Endothelial cell of umbilical vein (primary cell): ENCODE data around the gene COL23A1. TPM values are rescaled to one million over a fixed set of nuclear protein-coding genes. Genes with fewer than 3 reads are reported as not detected.

Source experiments
- BruUV-seq: library from RNA; stranded (reverse); fragments of 400-500 nt; replicated peaks from 2 replicates; lab custom pipeline; 2021; lab: Mats Ljungman, UMichigan
- CTCF ChIA-PET: fragments of 300-600, 350-600 bp; sonication (Branson Sonifier 250); formaldehyde crosslinking; loops from one replicate; lab custom pipeline; 2021; ENCODE audit warnings: antibody characterized with exemption, inconsistent platforms; lab: Charles Lee
- POLR2A ChIA-PET: fragments of 300-600, 350-600 bp; sonication (Branson Sonifier 250); formaldehyde crosslinking; loops from one replicate; lab custom pipeline; 2021; ENCODE audit warnings: antibody characterized with exemption, inconsistent platforms; lab: Charles Lee
- DNase-seq: peaks from one replicate; pipeline ENCODE4 v3.0.0-alpha.2; 2011; ENCODE audit warnings: low read depth, low spot score
- FAIRE-seq: peaks from 2 replicates; lab custom pipeline; 2011; peaks lifted over from hg19 to GRCh38; lab: Jason Lieb, UNC
- H2AFZ ChIP-seq: 2 replicates; pipeline ENCODE4 v1.6.0; 2012; ENCODE audit warnings: low read depth, low read length, control low read depth, inconsistent platforms
- H3K27ac ChIP-seq: 2 replicates; pipeline ENCODE4 v1.5.1; 2011; ENCODE audit warnings: low read depth, mild to moderate bottlenecking, control low read depth, low read length, moderate library complexity; ENCODE audit not compliant: insufficient read depth
- H3K27me3 ChIP-seq, 2 experiments: 2 replicates each; pipeline versions ENCODE4 v1.6.0 to v1.6.1; 2011; ENCODE audit warnings: low read length in 2 of 2, mixed read lengths in 1 of 2; ENCODE audit not compliant: control insufficient read depth in 2 of 2, insufficient read depth in 2 of 2
- H3K36me3 ChIP-seq, 2 experiments: 2 replicates in 1 of 2; 3 replicates in 1 of 2; pipeline ENCODE4 v1.5.1; 2011; ENCODE audit warnings: low read length in 2 of 2, mild to moderate bottlenecking in 1 of 2, moderate library complexity in 1 of 2; ENCODE audit not compliant: control insufficient read depth in 2 of 2, insufficient read depth in 2 of 2; ENCODE audit errors: extremely low read depth in 1 of 2
- H3K4me1 ChIP-seq: 3 replicates; pipeline ENCODE4 v1.5.1; 2011; ENCODE audit warnings: mild to moderate bottlenecking, low read length; ENCODE audit not compliant: control insufficient read depth, insufficient read depth; ENCODE audit errors: extremely low read depth
- H3K4me2 ChIP-seq: 2 replicates; pipeline ENCODE4 v1.6.1; 2011; ENCODE audit warnings: low read length, control low read depth, mixed read lengths; ENCODE audit not compliant: insufficient read depth
- H3K4me3 ChIP-seq, 3 experiments: fragments of 200-600 bp in 1 of 3; sonication (generic), shearing (Covaris generic) in 1 of 3; replicated peaks in 1 of 3; 2 replicates each; pipeline ENCODE4 v1.5.1; 2011 to 2016; ENCODE audit warnings: control low read depth in 3 of 3, low read length in 3 of 3, mild to moderate bottlenecking in 2 of 3, inconsistent platforms in 1 of 3, low read depth in 1 of 3, moderate library complexity in 1 of 3; ENCODE audit not compliant: insufficient read depth in 1 of 3
- H3K79me2 ChIP-seq: 2 replicates; pipeline ENCODE4 v1.6.0; 2012; ENCODE audit warnings: low read length, inconsistent platforms; ENCODE audit not compliant: control insufficient read depth, insufficient read depth
- H3K9ac ChIP-seq: replicated peaks from 2 replicates; pipeline ENCODE3; 2011; ENCODE audit warnings: low read length, control low read depth; ENCODE audit not compliant: insufficient read depth; ENCODE audit errors: extremely low read depth
- H3K9me1 ChIP-seq: replicated peaks from 3 replicates; pipeline ENCODE4 v1.6.0; 2011; ENCODE audit warnings: mild to moderate bottlenecking, low read length; ENCODE audit not compliant: control insufficient read depth, insufficient read depth; ENCODE audit errors: extremely low read depth
- H3K9me3 ChIP-seq: replicated peaks from 2 replicates; pipeline ENCODE4 v1.5.1; 2012; ENCODE audit warnings: low read length, inconsistent platforms; ENCODE audit not compliant: control insufficient read depth, insufficient read depth
- H4K20me1 ChIP-seq: replicated peaks from 2 replicates; pipeline ENCODE3; 2011; ENCODE audit warnings: mild to moderate bottlenecking, low read length; ENCODE audit not compliant: control insufficient read depth, insufficient read depth; ENCODE audit errors: extremely low read depth
- EZH2 ChIP-seq: IDR thresholded peaks from 2 replicates; pipeline ENCODE4 v1.6.1; 2012; ENCODE audit warnings: borderline replicate concordance, low read depth, mild to moderate bottlenecking, moderate library complexity, low read length, inconsistent platforms; ENCODE audit not compliant: severe bottlenecking
- FOS ChIP-seq: IDR thresholded peaks from 2 replicates; pipeline ENCODE4 v1.6.1; 2011; ENCODE audit warnings: mild to moderate bottlenecking, low read length, moderate library complexity, borderline replicate concordance; ENCODE audit not compliant: insufficient read depth
- GATA2 ChIP-seq: IDR thresholded peaks from 2 replicates; pipeline ENCODE4 v1.7.0; 2011; ENCODE audit warnings: low read depth, mild to moderate bottlenecking, moderate library complexity, mixed read lengths, low read length; ENCODE audit not compliant: insufficient read length, insufficient read depth
- JUN ChIP-seq: IDR thresholded peaks from 2 replicates; pipeline ENCODE4 v1.6.1; 2011; ENCODE audit warnings: borderline replicate concordance, low read depth; ENCODE audit not compliant: insufficient read length, insufficient read depth
- MYC ChIP-seq: IDR thresholded peaks from one replicate; pipeline ENCODE4 v1.6.1; 2011; ENCODE audit warnings: mild to moderate bottlenecking, low read depth, low read length
- POLR2A ChIP-seq: IDR thresholded peaks from 2 replicates; pipeline ENCODE4 v1.6.1; 2012; ENCODE audit warnings: low read depth, mild to moderate bottlenecking, control low read depth, low read length
- POLR2AphosphoS5 ChIP-seq: IDR thresholded peaks from 2 replicates; pipeline ENCODE4 v1.6.1; 2012; ENCODE audit warnings: low read depth, mild to moderate bottlenecking, control low read depth, low read length, moderate library complexity; ENCODE audit not compliant: insufficient read depth
- dilution Hi-C: fragments of 300-500 bp; cut with MboI; formaldehyde crosslinking; loops from one replicate; pipeline ENCODE4 v1.15.0; 2019; ENCODE audit warnings: low sequenced_read_pairs; ENCODE audit not compliant: extremely low pct_ligation_motif_present
- intact Hi-C: fragments of 100-400 bp; cut with micrococcal nuclease; formaldehyde crosslinking; loops from one replicate; pipeline ENCODE4 v1.10.0; 2022
- polyA plus RNA-seq, 4 experiments: library from polyadenylated mRNA; depleted of rRNA in 3 of 4; stranded (reverse) in 3 of 4; unstranded in 1 of 4; fragments of >200 nt; gene quantifications; 2 replicates each; pipeline versions ENCODE4 v1.2.1 to v1.2.3, GENCODE V29; 2011 to 2012; ENCODE audit warnings: missing spikeins in 1 of 4
- total RNA-seq: library from RNA; stranded (reverse); gene quantifications from 2 replicates; pipeline ENCODE4 v1.2.3, GENCODE V29; 2021
- TF ChIP-seq, protein P1 (sequence below): IDR thresholded peaks from 2 replicates; pipeline ENCODE4 v1.6.1; 2011; ENCODE audit not compliant: insufficient read depth, insufficient read length
- TF ChIP-seq, protein P2 (sequence below), 2 donors: IDR thresholded peaks; 1 replicate in 1 of 2; 2 replicates in 1 of 2; pipeline ENCODE4 v1.5.1; 2011; ENCODE audit warnings: low read length in 2 of 2, mild to moderate bottlenecking in 2 of 2, moderate library complexity in 2 of 2, control low read depth in 1 of 2, inconsistent platforms in 1 of 2, low read depth in 1 of 2; ENCODE audit not compliant: insufficient read depth in 1 of 2; ENCODE audit errors: extremely low read depth in 1 of 2

Gene COL23A1
- total and polyA plus RNA-seq, 2 donors (not counting 3 experiments of a cell fraction or from before 2014, with no cell fraction given), result not detected

DNA sequence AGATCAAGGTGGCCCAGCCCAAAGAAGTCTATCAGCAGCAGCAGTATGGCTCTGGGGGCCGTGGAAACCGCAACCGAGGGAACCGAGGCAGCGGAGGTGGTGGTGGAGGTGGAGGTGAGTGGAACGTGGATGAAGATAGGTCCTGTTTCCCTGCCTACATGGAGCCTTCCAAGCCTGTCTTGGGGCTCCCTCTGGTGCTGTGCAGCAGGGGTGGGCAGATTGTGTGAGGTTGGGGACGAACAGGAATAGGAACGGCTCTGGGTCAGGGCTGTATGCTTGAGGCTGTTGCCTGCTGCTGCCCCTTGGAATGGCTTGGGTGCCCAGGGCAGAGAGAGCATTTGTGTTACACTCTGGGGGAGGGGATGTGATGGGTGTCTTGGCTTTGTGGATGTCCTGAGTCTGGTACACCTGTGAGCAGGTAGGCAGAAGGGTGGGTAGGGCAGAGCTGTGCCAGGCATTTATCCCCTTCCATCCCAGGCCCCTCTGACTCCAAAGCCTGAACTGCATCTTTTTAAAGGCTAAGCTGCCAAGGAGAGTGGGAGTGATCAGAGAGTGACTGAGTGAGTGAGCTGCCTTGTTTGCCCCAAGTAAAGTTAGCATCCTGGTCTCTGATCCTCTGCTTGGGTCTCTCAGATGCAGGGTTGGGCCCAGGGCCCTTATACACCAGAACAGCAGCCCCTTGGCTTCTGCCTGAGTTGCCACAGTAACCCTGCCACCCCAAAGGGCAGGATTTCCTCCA is 380.7 kb downstream of the COL23A1 start:
- Histone ChIP-seq H3K79me2 (peaks cover 51% of the 10 kb centered on the region), H3K4me2 (no peak overlapping the region), H3K27me3 (no peaks in the 10 kb centered on the region), H3K4me1 (peaks cover 19% of the 10 kb centered on the region), H3K9ac (no peak overlapping the region), H3K9me3 (no peaks in the 10 kb centered on the region), H3K27ac (no peak overlapping the region), H4K20me1 (peaks cover 4% of the 10 kb centered on the region), H3K9me1 (no peaks in the 10 kb centered on the region), H2AFZ (no peak overlapping the region), H3K4me3 (no peak overlapping the region), H3K36me3 (peaks cover 30 to 61% of the 10 kb centered on the region in 2 experiments)
- TF ChIP-seq JUN (no peak), POLR2AphosphoS5 (peak; percentile 42), GATA2 (no peak), MYC (no peak), POLR2A (peak; percentile 50), FOS (no peak), EZH2 (no peak)
- TF ChIP-seq, protein P1, sequence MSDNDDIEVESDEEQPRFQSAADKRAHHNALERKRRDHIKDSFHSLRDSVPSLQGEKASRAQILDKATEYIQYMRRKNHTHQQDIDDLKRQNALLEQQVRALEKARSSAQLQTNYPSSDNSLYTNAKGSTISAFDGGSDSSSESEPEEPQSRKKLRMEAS, result no peak
- TF ChIP-seq, protein P2, sequence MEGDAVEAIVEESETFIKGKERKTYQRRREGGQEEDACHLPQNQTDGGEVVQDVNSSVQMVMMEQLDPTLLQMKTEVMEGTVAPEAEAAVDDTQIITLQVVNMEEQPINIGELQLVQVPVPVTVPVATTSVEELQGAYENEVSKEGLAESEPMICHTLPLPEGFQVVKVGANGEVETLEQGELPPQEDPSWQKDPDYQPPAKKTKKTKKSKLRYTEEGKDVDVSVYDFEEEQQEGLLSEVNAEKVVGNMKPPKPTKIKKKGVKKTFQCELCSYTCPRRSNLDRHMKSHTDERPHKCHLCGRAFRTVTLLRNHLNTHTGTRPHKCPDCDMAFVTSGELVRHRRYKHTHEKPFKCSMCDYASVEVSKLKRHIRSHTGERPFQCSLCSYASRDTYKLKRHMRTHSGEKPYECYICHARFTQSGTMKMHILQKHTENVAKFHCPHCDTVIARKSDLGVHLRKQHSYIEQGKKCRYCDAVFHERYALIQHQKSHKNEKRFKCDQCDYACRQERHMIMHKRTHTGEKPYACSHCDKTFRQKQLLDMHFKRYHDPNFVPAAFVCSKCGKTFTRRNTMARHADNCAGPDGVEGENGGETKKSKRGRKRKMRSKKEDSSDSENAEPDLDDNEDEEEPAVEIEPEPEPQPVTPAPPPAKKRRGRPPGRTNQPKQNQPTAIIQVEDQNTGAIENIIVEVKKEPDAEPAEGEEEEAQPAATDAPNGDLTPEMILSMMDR (IDR thresholded peaks at IDR 0.05; ENCODE audit: extremely low read depth in 1 of 2, insufficient read depth in 1 of 2, low read depth in 1 of 2, low read length in 2 of 2), result no peak
- no TSS peak for BruUV-seq
- dilution Hi-C loops, result no loop called here
- POLR2A ChIA-PET, result no interaction called here
- intact Hi-C loops, result no loop called here
- DNase-seq, result no peak
- no peak for FAIRE-seq
- CTCF ChIA-PET, result no interaction called here
